Measurements from ENCODE around the gene GHRL. TPM values are rescaled to one million over a fixed set of nuclear protein-coding genes. Genes with fewer than 3 reads are reported as not detected.

The GHRL gene
- total RNA-seq, 1 donor: under 0.01 TPM

DNA sequence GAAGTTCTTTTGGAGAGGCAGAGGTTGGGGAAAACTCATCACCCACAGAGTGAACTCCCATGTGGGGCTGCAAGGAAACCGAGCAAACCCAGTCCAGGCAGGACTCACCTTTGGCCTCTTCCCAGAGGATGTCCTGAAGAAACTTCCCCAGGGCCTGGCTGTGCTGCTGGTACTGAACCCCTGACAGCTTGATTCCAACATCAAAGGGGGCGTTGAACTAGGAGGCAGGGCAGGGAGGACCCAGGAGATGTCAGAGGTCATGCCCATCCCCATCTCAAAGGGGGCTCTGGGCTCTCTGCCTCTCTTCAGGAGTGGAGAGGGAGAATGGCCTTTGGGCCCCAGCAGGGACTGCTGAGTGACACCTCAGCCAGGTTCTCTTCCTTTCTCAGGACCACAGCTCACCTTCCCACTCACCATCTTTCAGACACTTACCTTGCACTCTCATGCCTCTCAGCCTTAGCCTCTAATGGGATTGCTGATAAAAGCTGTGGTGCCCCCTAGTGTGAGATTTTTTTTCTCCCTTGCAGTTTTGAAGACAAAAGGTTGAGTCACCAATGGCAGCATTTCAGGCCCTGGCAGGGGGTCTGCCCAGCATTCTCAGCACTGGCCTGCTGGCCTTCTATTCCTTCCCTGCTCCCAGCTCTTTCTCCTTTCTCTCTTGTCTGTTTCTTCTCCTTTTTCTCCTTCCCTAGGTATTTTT lies 6.0 kb downstream of the GHRL start:
- H3K36me3 ChIP-seq (ENCODE audit: insufficient read depth, low read length): peaks cover 7% of the 10 kb centered on the region
- H3K27ac ChIP-seq (ENCODE audit: low read depth, low read length): no peak overlapping the region
- peaks cover 9% of the 10 kb centered on the region for H3K79me2 ChIP-seq (ENCODE audit: insufficient read depth, low read length)
- H3K4me3 ChIP-seq (ENCODE audit: insufficient read depth, low read length): no peak overlapping the region
- no peak for DNase-seq (ENCODE audit: insufficient read length, low spot score, missing footprints)
- H3K9me3 ChIP-seq (ENCODE audit: low read depth, low read length): no peaks in the 10 kb centered on the region
- H3K27me3 ChIP-seq (ENCODE audit: insufficient read depth, low read length): no peaks in the 10 kb centered on the region
- H4K20me1 ChIP-seq (ENCODE audit: insufficient read depth, low read length): peaks cover 3% of the 10 kb centered on the region
- H3K4me2 ChIP-seq (ENCODE audit: insufficient read depth, low read length): no peak overlapping the region
- TF ChIP-seq CTCF (IDR thresholded peaks at IDR 0.05; ENCODE audit: extremely low read depth, low read depth, low read length): peak; percentile 64
- H3K4me1 ChIP-seq (ENCODE audit: insufficient read depth, low read length): peaks cover 29% of the 10 kb centered on the region
- no peak overlapping the region for H2AFZ ChIP-seq (ENCODE audit: low read length)

GRCh38 chr3:10286133-10286524 lies 6.6 kb downstream of the GHRL start:
- H3K9me3 ChIP-seq (ENCODE audit: low read depth, low read length): no peaks in the 10 kb centered on the region
- no peak overlapping the region for H3K4me2 ChIP-seq (ENCODE audit: insufficient read depth, low read length)
- H3K79me2 ChIP-seq (ENCODE audit: insufficient read depth, low read length): peaks cover 9% of the 10 kb centered on the region
- H3K27ac ChIP-seq (ENCODE audit: low read depth, low read length): no peak overlapping the region
- peaks cover 31% of the 10 kb centered on the region for H3K4me1 ChIP-seq (ENCODE audit: insufficient read depth, low read length)
- no peak for TF ChIP-seq CTCF (IDR thresholded peaks at IDR 0.05; ENCODE audit: extremely low read depth, low read depth, low read length)
- H4K20me1 ChIP-seq (ENCODE audit: insufficient read depth, low read length): peaks cover 3% of the 10 kb centered on the region
- no peaks in the 10 kb centered on the region for H3K27me3 ChIP-seq (ENCODE audit: insufficient read depth, low read length)
- H2AFZ ChIP-seq (ENCODE audit: low read length): no peak overlapping the region
- H3K4me3 ChIP-seq (ENCODE audit: insufficient read depth, low read length): no peak overlapping the region
- peaks cover 7% of the 10 kb centered on the region for H3K36me3 ChIP-seq (ENCODE audit: insufficient read depth, low read length)
- no peak for DNase-seq (ENCODE audit: insufficient read length, low spot score, missing footprints)

DNA sequence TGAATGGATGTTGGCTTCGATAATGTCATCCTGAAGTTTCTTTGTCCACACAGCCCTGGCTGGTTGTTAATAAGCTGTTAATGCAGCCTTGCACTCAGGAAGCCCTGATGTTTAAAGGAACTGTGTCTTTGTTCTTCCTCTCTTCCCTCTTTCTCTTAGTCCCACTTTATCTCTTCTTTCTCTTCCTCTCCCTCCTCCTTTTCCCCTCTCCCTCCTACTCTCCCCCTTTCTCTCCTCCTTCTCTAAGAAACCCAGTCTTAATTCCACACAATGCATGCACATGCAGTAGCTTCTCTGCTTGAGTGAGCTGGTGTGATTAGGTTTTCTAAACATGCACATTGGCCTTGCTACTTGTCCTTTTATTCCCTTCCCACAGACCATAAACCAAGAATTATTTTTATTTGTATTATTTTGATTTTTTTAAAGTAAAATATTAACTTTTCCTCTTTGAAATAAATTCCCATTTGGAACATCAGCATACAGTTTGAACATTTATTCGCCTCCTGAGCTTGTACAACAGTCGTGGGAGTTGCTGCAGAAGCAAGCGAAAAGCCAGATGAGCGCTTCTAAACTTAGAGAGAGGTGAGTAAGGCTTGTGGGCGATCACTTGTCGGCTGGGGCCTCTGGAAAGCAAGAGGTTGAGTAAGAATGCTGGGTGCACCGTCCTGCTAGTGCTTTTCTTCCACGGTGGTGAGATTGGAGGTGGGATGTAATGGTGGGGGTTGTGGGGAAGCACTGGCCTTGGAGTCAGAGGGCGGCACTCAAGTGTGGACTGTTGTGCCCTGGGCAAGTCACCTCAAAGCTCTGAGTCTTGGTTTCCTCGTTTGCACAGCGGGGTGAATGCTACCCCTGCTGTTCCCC lies 7.2 kb downstream of the GHRL start:
- Histone ChIP-seq H3K27ac (ENCODE audit: low read depth, low read length) (no peak overlapping the region), H3K79me2 (ENCODE audit: insufficient read depth, low read length) (peaks cover 9% of the 10 kb centered on the region), H3K36me3 (ENCODE audit: insufficient read depth, low read length) (peaks cover 10% of the 10 kb centered on the region), H2AFZ (ENCODE audit: low read length) (no peak overlapping the region), H4K20me1 (ENCODE audit: insufficient read depth, low read length) (peaks cover under 1% of the 10 kb centered on the region), H3K4me3 (ENCODE audit: insufficient read depth, low read length) (no peak overlapping the region), H3K27me3 (ENCODE audit: insufficient read depth, low read length) (no peaks in the 10 kb centered on the region), H3K4me1 (ENCODE audit: insufficient read depth, low read length) (peaks cover 31% of the 10 kb centered on the region), H3K4me2 (ENCODE audit: insufficient read depth, low read length) (no peak overlapping the region), H3K9me3 (ENCODE audit: low read depth, low read length) (no peaks in the 10 kb centered on the region)
- no peak for DNase-seq (ENCODE audit: insufficient read length, low spot score, missing footprints)
- no peak for TF ChIP-seq CTCF (IDR thresholded peaks at IDR 0.05; ENCODE audit: extremely low read depth, low read depth, low read length)

DNA sequence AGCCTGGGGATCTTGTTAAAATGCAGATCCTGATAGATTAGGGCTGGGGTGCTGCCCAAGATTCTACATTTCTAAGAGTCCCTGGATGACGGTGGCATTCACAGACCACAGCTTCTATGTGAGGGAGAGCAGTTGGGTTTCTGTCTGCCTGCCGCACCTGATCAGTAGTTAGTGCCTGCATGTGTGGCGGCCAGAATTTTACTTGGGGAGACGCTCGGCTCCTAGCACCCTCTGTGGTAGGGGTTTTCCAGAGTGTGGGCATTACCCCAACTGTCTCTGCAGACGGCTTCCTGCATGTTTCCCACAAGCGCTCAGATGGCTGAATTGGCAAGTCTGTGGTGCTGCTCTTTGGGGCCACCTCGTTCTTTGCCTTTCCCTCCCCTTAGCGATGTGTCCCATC lies 8.3 kb downstream of the GHRL start:
- no peak for DNase-seq (ENCODE audit: insufficient read length, low spot score, missing footprints)
- TF ChIP-seq CTCF (IDR thresholded peaks at IDR 0.05; ENCODE audit: extremely low read depth, low read depth, low read length): no peak
- Histone ChIP-seq H2AFZ (ENCODE audit: low read length) (no peak overlapping the region), H3K27me3 (ENCODE audit: insufficient read depth, low read length) (no peaks in the 10 kb centered on the region), H3K27ac (ENCODE audit: low read depth, low read length) (no peak overlapping the region), H4K20me1 (ENCODE audit: insufficient read depth, low read length) (no peaks in the 10 kb centered on the region), H3K4me2 (ENCODE audit: insufficient read depth, low read length) (no peak overlapping the region), H3K4me3 (ENCODE audit: insufficient read depth, low read length) (no peak overlapping the region), H3K36me3 (ENCODE audit: insufficient read depth, low read length) (peaks cover 18% of the 10 kb centered on the region), H3K79me2 (ENCODE audit: insufficient read depth, low read length) (peaks cover 9% of the 10 kb centered on the region), H3K9me3 (ENCODE audit: low read depth, low read length) (no peaks in the 10 kb centered on the region), H3K4me1 (ENCODE audit: insufficient read depth, low read length) (peaks cover 31% of the 10 kb centered on the region)
